GM12891 (cell line): ENCODE results near the gene SLC2A4RG. TPM values are rescaled to one million over a fixed set of nuclear protein-coding genes. Genes with fewer than 3 reads are reported as not detected.
A peak's percentile ranks its signal among the peaks of the same experiment; 100 is the strongest.

Source experiments
- DNase-seq: peaks from one replicate; pipeline ENCODE4 v3.0.0; 2011; ENCODE audit warnings: low spot score; ENCODE audit not compliant: insufficient read length
- FAIRE-seq: peaks from 2 replicates; lab custom pipeline; 2011; peaks lifted over from hg19 to GRCh38; lab: Jason Lieb, UNC
- PAX5 ChIP-seq: IDR thresholded peaks from 2 replicates; pipeline ENCODE4 v1.6.1; 2011; ENCODE audit warnings: low read length, moderate library complexity, mild to moderate bottlenecking; ENCODE audit not compliant: insufficient read depth, severe bottlenecking
- POLR2A ChIP-seq: IDR thresholded peaks from 2 replicates; pipeline ENCODE4 v1.6.1; 2011; ENCODE audit warnings: low read depth, low read length, control low read depth
- POLR2AphosphoS5 ChIP-seq: IDR thresholded peaks from 2 replicates; pipeline ENCODE4 v1.6.1; 2011; ENCODE audit warnings: low read depth, low read length, control low read depth
- POU2F2 ChIP-seq: IDR thresholded peaks from 2 replicates; pipeline ENCODE4 v1.6.1; 2011; ENCODE audit warnings: low read depth, mild to moderate bottlenecking, control low read depth, low read length, moderate library complexity
- SPI1 ChIP-seq: IDR thresholded peaks from 2 replicates; pipeline ENCODE4 v1.6.1; 2011; ENCODE audit warnings: low read depth, low read length, control low read depth
- TAF1 ChIP-seq: IDR thresholded peaks from 2 replicates; pipeline ENCODE4 v1.6.1; 2011; ENCODE audit warnings: low read depth, low read length, control low read depth
- polyA plus RNA-seq: library from polyadenylated mRNA; unstranded; fragments of >200 nt; gene quantifications from one replicate; pipeline ENCODE4 v1.2.1, GENCODE V29; 2012; ENCODE audit warnings: low read depth, missing spikeins, inconsistent platforms; ENCODE audit not compliant: missing spikeins

SLC2A4RG gene
- polyA plus RNA-seq = 23.9 TPM

DNA sequence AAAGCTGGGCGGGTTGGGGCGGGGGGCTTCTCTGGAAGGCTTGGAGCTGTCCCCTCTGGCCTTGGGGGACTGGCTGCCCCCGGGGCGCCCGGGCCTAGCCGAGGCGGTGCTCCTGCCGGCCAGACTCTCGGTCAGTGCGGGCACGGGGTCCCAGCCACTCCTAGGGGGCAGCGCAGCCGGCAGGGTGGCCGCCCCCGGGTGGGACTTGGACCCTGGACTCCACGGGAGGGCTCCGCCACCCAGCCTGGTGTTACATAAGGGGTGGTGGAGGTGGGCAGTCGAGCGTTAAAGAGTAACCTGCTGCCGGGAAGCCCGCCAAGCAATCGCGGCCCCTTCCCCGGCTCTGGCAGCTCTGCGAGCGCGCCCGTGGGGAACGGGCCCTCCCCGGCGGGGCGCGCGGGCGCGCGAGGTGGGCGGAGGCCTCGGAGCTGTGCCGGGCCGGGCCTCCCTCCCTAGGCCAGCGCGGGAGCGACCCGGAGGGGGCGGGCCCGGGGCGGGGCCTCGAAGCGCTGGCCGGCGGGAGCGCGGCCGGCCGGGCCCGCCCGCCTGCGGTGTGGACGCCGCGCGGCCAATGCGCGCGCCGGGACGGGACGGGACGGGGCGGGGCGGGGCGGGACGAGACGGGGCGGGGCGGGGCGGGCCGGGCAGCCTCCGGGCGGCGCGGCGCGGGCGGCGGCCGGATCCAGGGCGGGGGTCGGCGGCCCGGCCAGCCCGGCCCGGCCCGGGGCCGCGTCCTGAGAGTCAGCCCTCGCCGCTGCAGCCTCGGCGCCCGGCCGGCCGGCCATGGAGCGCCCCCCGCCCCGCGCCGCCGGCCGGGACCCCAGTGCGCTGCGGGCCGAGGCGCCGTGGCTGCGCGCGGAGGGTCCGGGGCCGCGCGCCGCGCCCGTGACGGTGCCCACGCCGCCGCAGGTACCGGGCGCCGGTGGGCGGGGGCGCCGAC lies at the start of gene SLC2A4RG:
TSS of gene SLC2A4RG (plus strand) at position 647 of the 940 bp plus-strand sequence. CDS start at position 784, 137 bp downstream.
- FAIRE-seq = peak; percentile 91
- TF ChIP-seq SPI1 = no peak
- TF ChIP-seq POU2F2 = no peak
- TF ChIP-seq PAX5 = no peak
- no peak for TF ChIP-seq POLR2AphosphoS5
- TF ChIP-seq POLR2A = no peak
- no peak for TF ChIP-seq TAF1
- peak; percentile 94 for DNase-seq

DNA sequence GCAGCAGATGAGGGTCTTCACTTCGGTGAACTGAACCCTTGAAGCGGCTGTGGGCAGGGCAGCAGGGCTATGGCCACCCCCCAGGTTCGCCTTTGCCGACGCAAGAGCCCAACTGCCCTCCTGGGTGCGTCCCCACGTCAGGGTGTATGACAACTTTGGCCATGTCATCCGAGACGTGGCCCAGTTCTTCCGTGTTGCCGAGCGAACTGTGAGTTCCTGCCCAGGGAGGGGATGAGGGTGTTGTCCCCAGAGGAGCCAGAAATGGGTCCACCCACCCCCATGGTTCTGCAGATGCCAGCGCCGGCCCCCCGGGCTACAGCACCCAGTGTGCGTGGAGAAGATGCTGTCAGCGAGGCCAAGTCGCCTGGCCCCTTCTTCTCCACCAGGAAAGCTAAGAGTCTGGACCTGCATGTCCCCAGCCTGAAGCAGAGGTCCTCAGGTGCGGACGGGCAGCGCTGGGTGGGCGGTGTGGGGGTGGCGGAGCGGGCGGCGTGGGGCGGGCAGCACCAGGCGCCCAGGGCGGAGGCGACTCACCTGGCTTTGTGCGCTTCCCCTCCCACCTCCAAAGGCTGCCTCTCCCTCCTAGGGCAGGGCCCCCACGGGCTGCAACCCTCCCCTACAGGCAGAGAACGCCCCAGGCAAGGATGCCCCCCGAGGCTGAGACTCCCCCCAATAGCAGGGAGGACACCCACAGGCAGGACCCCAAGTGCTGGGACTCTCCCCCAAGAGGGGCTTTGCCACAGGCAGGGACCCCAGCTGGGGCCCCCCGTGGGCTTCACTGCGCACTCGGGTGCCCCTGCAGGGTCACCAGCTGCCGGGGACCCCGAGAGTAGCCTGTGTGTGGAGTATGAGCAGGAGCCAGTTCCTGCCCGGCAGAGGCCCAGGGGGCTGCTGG lies 49.3 kb upstream of the SLC2A4RG start:
- FAIRE-seq = no peak
- no peak for DNase-seq
- TF ChIP-seq PAX5 = no peak
- TF ChIP-seq TAF1 = no peak
- TF ChIP-seq POLR2A = no peak
- TF ChIP-seq SPI1 = no peak
- no peak for TF ChIP-seq POLR2AphosphoS5
- TF ChIP-seq POU2F2 = no peak

DNA sequence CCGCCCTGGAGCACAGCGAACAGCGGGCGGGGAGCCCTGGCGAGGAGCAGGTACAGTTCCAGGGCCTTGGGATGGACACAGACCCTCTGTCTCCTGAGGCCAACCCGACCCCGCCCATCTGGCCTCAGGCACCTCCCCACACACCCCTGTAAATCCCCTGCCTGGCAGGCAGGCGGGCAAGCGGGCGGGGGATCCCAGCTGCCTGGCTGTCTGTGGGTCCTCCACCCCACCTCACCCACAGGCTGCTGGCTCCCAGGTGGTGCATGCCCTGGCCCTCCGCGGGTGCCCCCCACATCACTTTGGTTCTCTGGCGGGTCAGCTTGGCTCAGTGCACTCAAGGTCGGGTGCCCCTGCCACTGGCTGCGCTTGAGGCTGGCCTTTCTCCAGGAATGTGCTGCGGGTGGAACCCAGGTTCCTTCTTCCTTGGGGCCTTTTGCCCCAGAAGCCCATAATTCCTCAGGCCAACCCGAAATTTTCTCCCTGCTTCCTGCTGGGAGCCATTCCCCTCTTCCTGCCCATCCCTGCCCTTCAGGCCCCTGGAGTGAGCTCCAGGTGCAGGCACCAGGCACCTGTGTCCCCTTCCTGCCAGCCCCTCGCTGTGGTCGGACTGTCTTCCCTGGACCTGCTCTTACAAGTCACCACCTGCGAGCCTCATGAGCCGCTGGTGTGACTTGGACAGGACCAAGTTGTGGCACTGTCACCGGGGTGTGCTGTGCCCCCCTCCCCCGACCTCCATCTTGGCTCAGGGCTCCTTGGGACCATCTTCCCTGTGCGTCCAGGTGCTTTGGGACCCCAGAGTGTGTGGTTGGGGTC lies 48.5 kb upstream of the SLC2A4RG start:
- peak; percentile 53 for DNase-seq
- no peak for FAIRE-seq
- TF ChIP-seq POU2F2 (no peak), POLR2A (no peak), POLR2AphosphoS5 (no peak), TAF1 (no peak), SPI1 (no peak), PAX5 (no peak)

- DNase-seq (no peak), FAIRE-seq (no peak)
- TF ChIP-seq POLR2A = no peak
- no peak for TF ChIP-seq TAF1
- TF ChIP-seq POLR2AphosphoS5 = no peak
- TF ChIP-seq POU2F2 = no peak
- no peak for TF ChIP-seq SPI1
- TF ChIP-seq PAX5 = no peak
Observed at GRCh38 chr20:63691711-63692435, 47.7 kb upstream of the SLC2A4RG start.

DNA sequence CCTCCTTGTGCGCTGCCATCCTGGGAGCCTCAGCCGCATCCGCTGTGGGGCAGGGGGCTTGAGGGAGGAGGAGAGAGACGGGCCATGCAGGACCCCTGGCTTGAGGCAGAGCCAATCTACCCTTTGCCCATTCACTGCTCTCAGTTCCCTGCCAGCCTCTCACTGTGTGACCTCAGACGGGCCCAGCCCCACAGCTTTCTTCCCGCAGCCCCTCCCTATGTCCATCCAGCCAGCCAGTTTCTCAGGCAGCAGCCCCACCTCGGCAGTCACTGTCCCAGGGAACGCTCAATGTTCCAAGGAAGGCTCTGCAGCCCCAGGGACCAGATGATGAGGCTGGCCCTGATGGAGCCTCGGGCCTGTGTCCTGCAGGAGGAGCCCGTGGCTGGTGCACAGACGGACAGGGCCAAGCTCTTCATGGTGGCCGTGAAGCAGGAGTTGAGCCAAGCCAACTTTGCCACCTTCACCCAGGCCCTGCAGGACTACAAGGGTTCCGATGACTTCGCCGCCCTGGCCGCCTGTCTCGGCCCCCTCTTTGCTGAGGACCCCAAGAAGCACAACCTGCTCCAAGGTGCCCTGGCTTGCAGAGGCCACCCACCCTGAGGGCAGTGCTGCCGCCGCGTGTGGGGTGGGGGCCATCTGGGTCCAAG lies 47.0 kb upstream of the SLC2A4RG start:
- FAIRE-seq = no peak
- no peak for TF ChIP-seq POLR2A
- TF ChIP-seq PAX5 = no peak
- TF ChIP-seq SPI1 = no peak
- TF ChIP-seq POU2F2 = no peak
- no peak for TF ChIP-seq POLR2AphosphoS5
- DNase-seq = no peak

- TF ChIP-seq TAF1 (no peak), PAX5 (no peak), POLR2AphosphoS5 (no peak), POU2F2 (no peak)
- FAIRE-seq = no peak
- DNase-seq = no peak
Observed at GRCh38 chr20:63693083-63693732, 46.4 kb upstream of the SLC2A4RG start.

GRCh38 chr20:63693733-63694583 lies 45.6 kb upstream of the SLC2A4RG start:
- FAIRE-seq = no peak
- no peak for TF ChIP-seq POLR2AphosphoS5
- no peak for TF ChIP-seq SPI1
- no peak for TF ChIP-seq PAX5
- TF ChIP-seq POLR2A = no peak
- no peak for TF ChIP-seq POU2F2
- TF ChIP-seq TAF1 = no peak
- DNase-seq = no peak
